IPS-18a (cell line): ENCODE results near the gene PARK7.
"Not testable (repeated sequence)": the region's sequence is repeated elsewhere in the genome, so short reads cannot be mapped to it uniquely, and the experiment has no call there.

ENCODE experiments used
- H3K27ac ChIP-seq: one replicate; pipeline ENCODE4 v1.5.1; 2013; ENCODE audit warnings: low read length
- H3K27me3 ChIP-seq: one replicate; pipeline ENCODE4 v1.6.1; 2013; ENCODE audit warnings: mild to moderate bottlenecking, low read length; ENCODE audit not compliant: control insufficient read depth, insufficient read depth
- H3K36me3 ChIP-seq: one replicate; pipeline ENCODE4 v1.6.1; 2013; ENCODE audit warnings: low read depth, low read length; ENCODE audit not compliant: control insufficient read depth
- H3K4me1 ChIP-seq: one replicate; pipeline ENCODE4 v1.6.1; 2013; ENCODE audit warnings: low read depth, low read length; ENCODE audit not compliant: control insufficient read depth
- H3K4me3 ChIP-seq: one replicate; pipeline ENCODE4 v1.5.1; 2013; ENCODE audit warnings: low read length
- H3K9ac ChIP-seq: one replicate; pipeline ENCODE4 v1.6.1; 2013; ENCODE audit warnings: mild to moderate bottlenecking, low read length, moderate library complexity
- H3K9me3 ChIP-seq: one replicate; pipeline ENCODE4 v1.6.1; 2013; ENCODE audit warnings: low read depth, low read length; ENCODE audit not compliant: control insufficient read depth

The PARK7 gene

GRCh38 chr1:7961216-7962013 lies at the start of gene PARK7:
Gene PARK7 (plus strand): TSS chr1:7961711. CDS start chr1:7962786, 1,075 bp downstream.
- H3K4me3 ChIP-seq = peak within 1 kb of the TSS; percentile 94

DNA sequence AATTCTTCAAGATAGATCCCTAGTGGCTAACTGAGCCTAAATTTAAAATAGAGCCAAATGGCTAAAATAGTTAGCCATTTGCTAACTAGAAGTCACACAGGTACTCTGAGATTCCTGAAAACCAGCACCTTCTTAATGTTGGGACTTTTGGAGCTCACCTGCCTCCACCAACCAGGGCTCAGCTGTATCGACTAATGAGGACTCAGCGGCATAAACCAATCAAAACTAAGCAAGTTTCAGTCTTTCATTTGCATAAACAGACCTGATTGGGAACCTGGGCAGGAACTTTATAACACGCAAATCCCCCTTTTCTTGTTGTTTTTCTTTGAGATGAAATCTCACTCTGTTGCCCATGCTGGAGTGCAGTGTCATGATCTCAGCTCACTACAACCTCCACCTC lies 49.4 kb upstream of the PARK7 start:
- Histone ChIP-seq H3K4me1 (no peaks in the 10 kb centered on the region), H3K9ac (no peak overlapping the region), H3K36me3 (no peaks in the 10 kb centered on the region), H3K27ac (no peak overlapping the region), H3K4me3 (no peak overlapping the region), H3K27me3 (no peaks in the 10 kb centered on the region), H3K9me3 (no peaks in the 10 kb centered on the region)

More at GRCh38 chr1:7961216-7962013, at the start of gene PARK7:
- Histone ChIP-seq H3K27ac (peak within 1 kb of the TSS; percentile 93), H3K9ac (peak within 1 kb of the TSS; percentile 92), H3K36me3 (peaks cover 30% of the 10 kb centered on the region), H3K27me3 (no peaks in the 10 kb centered on the region), H3K9me3 (no peaks in the 10 kb centered on the region), H3K4me1 (peaks cover 12% of the 10 kb centered on the region)

DNA sequence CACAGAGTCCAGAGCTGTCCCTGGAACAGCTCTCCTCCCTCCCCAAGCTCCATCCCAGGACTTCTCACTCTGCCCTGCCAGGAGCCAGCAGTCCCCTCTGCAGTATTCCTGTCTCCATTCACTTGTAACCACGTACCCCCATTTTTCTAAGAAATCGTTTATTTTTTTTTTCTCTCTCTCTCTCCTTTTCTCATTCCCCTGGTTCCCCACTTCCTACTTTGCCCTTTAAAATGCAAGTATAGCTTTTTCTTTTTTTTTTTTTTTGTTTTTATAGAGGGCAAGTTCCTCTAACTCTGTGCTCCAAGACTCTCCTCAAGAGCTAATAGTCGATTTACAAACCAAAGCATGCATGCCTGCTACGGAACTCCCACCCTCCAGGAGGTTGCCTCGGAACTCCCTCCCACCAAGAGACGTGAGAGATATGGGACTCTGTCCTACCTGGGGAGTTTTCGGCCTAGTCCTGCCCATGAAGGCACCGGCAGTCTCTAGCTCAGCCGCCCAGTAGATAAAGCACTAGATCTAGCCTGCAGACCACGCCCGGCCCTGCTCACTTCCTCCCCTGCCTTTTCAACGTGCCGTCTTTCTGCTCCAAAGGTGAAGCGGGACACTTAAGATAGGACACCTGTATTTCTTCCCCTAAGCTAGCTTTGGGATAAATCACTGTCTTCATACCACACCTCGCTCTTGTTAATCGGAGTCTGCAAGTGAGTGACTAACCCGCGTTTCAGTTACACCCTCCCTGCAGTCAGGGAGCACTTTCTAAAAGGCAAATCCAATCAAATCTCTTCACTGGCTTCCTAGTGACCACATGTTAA lies 48.6 kb upstream of the PARK7 start:
- Histone ChIP-seq H3K27ac (no peak overlapping the region), H3K4me1 (no peaks in the 10 kb centered on the region), H3K27me3 (no peaks in the 10 kb centered on the region), H3K4me3 (no peak overlapping the region), H3K9me3 (no peaks in the 10 kb centered on the region), H3K9ac (no peak overlapping the region), H3K36me3 (no peaks in the 10 kb centered on the region)

- Histone ChIP-seq H3K9ac (no peak overlapping the region), H3K27me3 (no peaks in the 10 kb centered on the region), H3K4me3 (no peak overlapping the region), H3K9me3 (no peaks in the 10 kb centered on the region), H3K4me1 (no peaks in the 10 kb centered on the region), H3K36me3 (no peaks in the 10 kb centered on the region), H3K27ac (no peak overlapping the region)
These were observed 45.5 kb upstream of the PARK7 start for GRCh38 chr1:7915826-7916500.

DNA sequence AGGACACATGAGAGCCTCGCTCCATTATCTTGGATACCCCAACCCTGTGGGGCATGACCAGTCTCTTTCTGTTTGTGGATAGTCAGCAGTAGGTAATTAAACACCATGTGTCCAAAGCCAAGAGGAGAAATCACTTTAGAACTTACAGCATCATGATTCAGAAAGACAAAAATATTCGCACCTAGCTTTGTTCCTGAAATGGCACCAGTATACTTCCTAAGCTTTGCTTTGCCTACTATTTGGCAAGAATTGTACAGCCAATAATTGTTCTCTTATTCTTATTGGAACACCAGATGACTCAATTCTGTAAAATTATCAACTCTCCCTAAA lies 45.0 kb upstream of the PARK7 start:
- H3K9ac ChIP-seq = no peak overlapping the region
- H3K4me3 ChIP-seq = no peak overlapping the region
- no peaks in the 10 kb centered on the region for H3K36me3 ChIP-seq
- H3K27me3 ChIP-seq = no peaks in the 10 kb centered on the region
- no peak overlapping the region for H3K27ac ChIP-seq
- no peaks in the 10 kb centered on the region for H3K4me1 ChIP-seq
- H3K9me3 ChIP-seq = no peaks in the 10 kb centered on the region

- H3K27me3 ChIP-seq, H3K4me1 ChIP-seq, H3K36me3 ChIP-seq, H3K27ac ChIP-seq, H3K4me3 ChIP-seq, H3K9me3 ChIP-seq, H3K9ac ChIP-seq: not testable (repeated sequence)
These were observed 43.5 kb upstream of the PARK7 start for GRCh38 chr1:7917971-7918370.

DNA sequence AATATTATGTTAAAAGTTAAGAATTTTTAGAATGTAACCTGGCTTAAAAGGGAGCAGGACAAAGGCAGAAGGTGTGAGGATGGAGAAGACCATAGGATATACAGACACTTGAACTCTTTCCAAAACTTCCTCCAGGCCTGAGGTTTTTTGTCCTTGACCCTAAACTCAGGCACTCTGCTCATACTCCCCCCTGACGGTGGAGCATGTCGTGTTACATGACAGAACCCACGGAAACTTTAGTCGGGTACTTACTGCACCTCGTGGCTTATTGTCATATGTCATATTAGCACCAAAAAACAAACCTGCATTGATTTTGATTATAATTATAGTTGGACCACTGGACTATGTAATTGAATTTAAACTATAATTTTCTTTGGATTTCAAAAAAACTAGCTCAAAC lies 41.6 kb upstream of the PARK7 start:
- Histone ChIP-seq H3K27ac (no peak overlapping the region), H3K9me3 (no peaks in the 10 kb centered on the region), H3K36me3 (no peaks in the 10 kb centered on the region), H3K27me3 (no peaks in the 10 kb centered on the region), H3K9ac (no peak overlapping the region), H3K4me1 (no peaks in the 10 kb centered on the region), H3K4me3 (no peak overlapping the region)

- Histone ChIP-seq H3K27me3 (no peaks in the 10 kb centered on the region), H3K4me1 (no peaks in the 10 kb centered on the region), H3K9me3 (no peaks in the 10 kb centered on the region), H3K4me3 (no peak overlapping the region), H3K36me3 (no peaks in the 10 kb centered on the region), H3K27ac (no peak overlapping the region), H3K9ac (no peak overlapping the region)
These were observed 39.7 kb upstream of the PARK7 start for GRCh38 chr1:7921796-7922195.

- no peak overlapping the region for H3K9ac ChIP-seq
- no peak overlapping the region for H3K4me3 ChIP-seq
- no peaks in the 10 kb centered on the region for H3K27me3 ChIP-seq
- no peaks in the 10 kb centered on the region for H3K36me3 ChIP-seq
- H3K9me3 ChIP-seq = no peaks in the 10 kb centered on the region
- H3K4me1 ChIP-seq = no peaks in the 10 kb centered on the region
- no peak overlapping the region for H3K27ac ChIP-seq
These were observed 39.2 kb upstream of the PARK7 start for GRCh38 chr1:7922301-7922700.

DNA sequence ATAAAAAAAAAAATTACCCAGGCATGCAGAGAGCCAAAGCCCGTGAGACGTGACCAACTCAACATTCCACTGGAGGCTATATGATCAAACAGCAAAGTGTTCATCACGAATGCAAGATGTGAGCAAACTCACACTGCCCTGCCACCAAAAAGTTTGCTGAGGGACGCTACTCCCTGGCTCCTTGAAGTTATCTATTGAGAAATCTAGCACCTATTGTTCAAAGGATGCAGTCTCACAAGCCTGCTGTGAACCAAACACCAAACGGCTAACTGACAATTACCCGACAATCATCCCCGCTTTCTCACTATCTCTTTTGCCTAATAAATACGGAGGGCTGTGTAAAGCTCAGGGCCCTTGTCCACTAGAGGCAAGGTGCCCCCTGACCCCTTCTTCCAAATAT lies 34.5 kb upstream of the PARK7 start:
- H3K9me3 ChIP-seq, H3K27me3 ChIP-seq, H3K4me3 ChIP-seq, H3K27ac ChIP-seq, H3K4me1 ChIP-seq, H3K36me3 ChIP-seq, H3K9ac ChIP-seq: not testable (repeated sequence)

DNA sequence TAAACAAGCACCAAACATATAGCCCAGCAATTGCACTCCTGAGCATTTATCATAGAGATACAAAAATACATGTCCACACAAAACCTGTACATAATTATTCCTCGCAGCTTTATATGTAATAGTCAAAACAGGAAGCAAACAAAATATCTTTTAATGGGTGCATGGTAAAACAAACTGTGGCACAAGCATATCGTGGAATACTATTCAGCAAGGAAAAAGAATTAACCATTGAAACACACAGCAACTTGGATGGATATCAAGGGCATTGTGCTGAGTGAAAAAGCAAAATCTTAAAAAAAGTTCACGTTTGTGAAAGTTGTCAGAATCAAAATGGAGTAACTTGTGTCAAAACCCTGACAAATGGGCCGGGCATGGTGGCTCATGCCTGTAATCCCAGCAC lies 33.3 kb upstream of the PARK7 start:
- Histone ChIP-seq H3K4me3 (no peak overlapping the region), H3K4me1 (no peaks in the 10 kb centered on the region), H3K27me3 (no peaks in the 10 kb centered on the region), H3K36me3 (no peaks in the 10 kb centered on the region), H3K9me3 (no peaks in the 10 kb centered on the region), H3K9ac (no peak overlapping the region), H3K27ac (no peak overlapping the region)
